CD4-positive, alpha-beta T cell (primary cell): ENCODE results near the gene ZNF784. TPM values are rescaled to one million over a fixed set of nuclear protein-coding genes. Genes with fewer than 3 reads are reported as not detected.

Experiments
- ATAC-seq: fragments of 200-7000 bp; cut with Tn5 transposase; one replicate; pipeline ENCODE4 v1.10.0; 2022; ENCODE audit warnings: mild to moderate bottlenecking; ENCODE audit not compliant: poor library complexity
- CTCF ChIA-PET: fragments of 350-600 bp; sonication (Branson Sonifier 250); formaldehyde crosslinking; loops from one replicate; lab custom pipeline; 2021; ENCODE audit warnings: antibody characterized with exemption, inconsistent platforms; lab: Charles Lee
- POLR2A ChIA-PET: fragments of 350-600 bp; sonication (Branson Sonifier 250); formaldehyde crosslinking; loops from one replicate; lab custom pipeline; 2021; ENCODE audit warnings: antibody characterized with exemption, inconsistent platforms; lab: Charles Lee
- DNase-seq, 14 experiments: peaks; one replicate each; pipeline ENCODE4 v3.0.0-alpha.2; 2013 to 2020; ENCODE audit warnings: mixed read lengths in 2 of 14
- H3K27ac ChIP-seq, 2 donors: one replicate each; pipeline versions ENCODE4 v1.5.1 to v1.7.0; 2013; ENCODE audit warnings: low read length in 2 of 2, low read depth in 1 of 2, mild to moderate bottlenecking in 1 of 2
- H3K27me3 ChIP-seq, 2 experiments: 1 replicate in 1 of 2; 2 replicates in 1 of 2; pipeline versions ENCODE4 v1.6.1 to v1.7.0; 2013; ENCODE audit warnings: low read length in 2 of 2, control low read depth in 1 of 2, mild to moderate bottlenecking in 1 of 2, moderate library complexity in 1 of 2; ENCODE audit not compliant: insufficient read depth in 2 of 2, control insufficient read depth in 1 of 2
- H3K36me3 ChIP-seq: one replicate; pipeline ENCODE4 v1.6.1; 2013; ENCODE audit warnings: low read length, control low read depth; ENCODE audit not compliant: insufficient read depth
- H3K4me1 ChIP-seq: one replicate; pipeline ENCODE4 v1.6.1; 2013; ENCODE audit warnings: low read length, control low read depth; ENCODE audit not compliant: insufficient read depth
- H3K4me3 ChIP-seq: one replicate; pipeline ENCODE4 v1.5.1; 2013; ENCODE audit warnings: mild to moderate bottlenecking, low read length, moderate library complexity
- H3K9me3 ChIP-seq, 2 experiments: 1 replicate in 1 of 2; 2 replicates in 1 of 2; pipeline versions ENCODE4 v1.6.1 to v1.7.0; 2013; ENCODE audit warnings: low read length in 2 of 2, mild to moderate bottlenecking in 2 of 2, control low read depth in 1 of 2, moderate library complexity in 1 of 2; ENCODE audit not compliant: control insufficient read depth in 1 of 2, insufficient read depth in 1 of 2
- H3K27ac Mint-ChIP-seq: one replicate; pipeline ENCODE4 v1.8.0; 2020; ENCODE audit warnings: mixed read lengths
- H3K27me3 Mint-ChIP-seq: one replicate; pipeline ENCODE4 v1.8.0; 2021; ENCODE audit warnings: mixed read lengths
- H3K36me3 Mint-ChIP-seq: one replicate; pipeline ENCODE4 v1.8.0; 2021; ENCODE audit warnings: low read depth, mixed read lengths
- H3K4me1 Mint-ChIP-seq: one replicate; pipeline ENCODE4 v1.8.0; 2021; ENCODE audit warnings: low read depth, mixed read lengths
- H3K4me3 Mint-ChIP-seq: one replicate; pipeline ENCODE4 v1.8.0; 2020; ENCODE audit warnings: mild to moderate bottlenecking, mixed read lengths
- H3K9me3 Mint-ChIP-seq: one replicate; pipeline ENCODE4 v1.8.0; 2020; ENCODE audit warnings: mixed read lengths
- intact Hi-C, 2 experiments: fragments of 100-400 bp; cut with DNase I in 1 of 2; cut with micrococcal nuclease in 1 of 2; formaldehyde crosslinking; loops; one replicate each; pipeline versions ENCODE4 v1.15.1 to v1.9.0; 2023 to 2025; cut with DNase I, micrococcal nuclease
- total RNA-seq, 174 experiments: library from RNA in 2 of 174; stranded (reverse) in 2 of 174; gene quantifications; one replicate each; pipeline ENCODE4 v1.2.3 and lab custom pipeline; 2021 to 2026
- TF ChIP-seq, protein P1 (sequence below): fragments of 200-600 bp; IDR thresholded peaks from one replicate; pipeline ENCODE4 v1.8.0; 2022; ENCODE audit warnings: antibody characterized with exemption, mild to moderate bottlenecking

Gene ZNF784
- total RNA-seq, 2 experiments from 2014 or later = 11.2 to 11.8 TPM

DNA sequence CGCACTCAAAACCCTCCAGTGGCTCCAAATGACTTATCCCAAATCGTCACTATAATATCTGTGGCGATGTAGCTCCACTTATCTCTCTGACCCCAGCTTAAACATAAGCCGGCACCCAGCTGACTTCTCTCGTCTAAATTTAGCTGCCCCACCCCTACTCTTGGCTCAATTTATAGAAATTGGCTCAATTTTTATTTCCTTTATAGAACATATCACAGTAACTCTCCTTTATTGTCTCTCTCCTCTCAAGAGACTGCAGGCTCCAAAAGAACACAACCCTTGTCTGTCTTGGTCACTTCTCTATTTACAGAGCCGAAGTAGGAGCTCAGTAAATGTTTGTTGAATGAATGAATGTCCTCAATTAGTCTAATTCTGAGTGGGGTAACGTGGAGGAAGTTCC, 805 bp downstream of the ZNF784 start:
- no peaks in the 10 kb centered on the region for H3K9me3 ChIP-seq
- ChIA-PET CTCF (interaction anchor here (1.1 to 5.4 kb wide), 3 partner anchors 17 to 120 kb away, joined by 3 to 60 read pairs (median 24); partner anchors contain the start of gene ZNF865), POLR2A (interaction anchor here (1.0 to 4.8 kb wide), 6 partner anchors 10 to 43 kb away, joined by 4 to 50 read pairs (median 26); partner anchors contain the start of genes FIZ1, ZNF524, ZNF579 and ZNF865)
- H3K4me1 ChIP-seq = peaks cover 56% of the 10 kb centered on the region
- H3K4me3 Mint-ChIP-seq = peak overlapping the region; percentile 98
- ATAC-seq (no peak), DNase-seq (no peak)
- H3K36me3 ChIP-seq = peaks cover 8% of the 10 kb centered on the region
- no peak overlapping the region for H3K4me3 ChIP-seq
- H3K9me3 Mint-ChIP-seq = no peaks in the 10 kb centered on the region
- H3K27me3 ChIP-seq = no peaks in the 10 kb centered on the region
- H3K27ac Mint-ChIP-seq = peak overlapping the region; percentile 100
- no peak overlapping the region for H3K27ac ChIP-seq
- intact Hi-C loops = loop anchor here in 1 of 2 experiments (1.0 kb wide), 1 partner anchor 18 kb away; the partner anchor contains the start of gene ZNF865
- no peaks in the 10 kb centered on the region for H3K27me3 Mint-ChIP-seq
- TF ChIP-seq, protein P1, sequence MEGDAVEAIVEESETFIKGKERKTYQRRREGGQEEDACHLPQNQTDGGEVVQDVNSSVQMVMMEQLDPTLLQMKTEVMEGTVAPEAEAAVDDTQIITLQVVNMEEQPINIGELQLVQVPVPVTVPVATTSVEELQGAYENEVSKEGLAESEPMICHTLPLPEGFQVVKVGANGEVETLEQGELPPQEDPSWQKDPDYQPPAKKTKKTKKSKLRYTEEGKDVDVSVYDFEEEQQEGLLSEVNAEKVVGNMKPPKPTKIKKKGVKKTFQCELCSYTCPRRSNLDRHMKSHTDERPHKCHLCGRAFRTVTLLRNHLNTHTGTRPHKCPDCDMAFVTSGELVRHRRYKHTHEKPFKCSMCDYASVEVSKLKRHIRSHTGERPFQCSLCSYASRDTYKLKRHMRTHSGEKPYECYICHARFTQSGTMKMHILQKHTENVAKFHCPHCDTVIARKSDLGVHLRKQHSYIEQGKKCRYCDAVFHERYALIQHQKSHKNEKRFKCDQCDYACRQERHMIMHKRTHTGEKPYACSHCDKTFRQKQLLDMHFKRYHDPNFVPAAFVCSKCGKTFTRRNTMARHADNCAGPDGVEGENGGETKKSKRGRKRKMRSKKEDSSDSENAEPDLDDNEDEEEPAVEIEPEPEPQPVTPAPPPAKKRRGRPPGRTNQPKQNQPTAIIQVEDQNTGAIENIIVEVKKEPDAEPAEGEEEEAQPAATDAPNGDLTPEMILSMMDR = no peak
- peaks cover 56% of the 10 kb centered on the region for H3K4me1 Mint-ChIP-seq
- H3K36me3 Mint-ChIP-seq = peaks cover 28% of the 10 kb centered on the region

DNA sequence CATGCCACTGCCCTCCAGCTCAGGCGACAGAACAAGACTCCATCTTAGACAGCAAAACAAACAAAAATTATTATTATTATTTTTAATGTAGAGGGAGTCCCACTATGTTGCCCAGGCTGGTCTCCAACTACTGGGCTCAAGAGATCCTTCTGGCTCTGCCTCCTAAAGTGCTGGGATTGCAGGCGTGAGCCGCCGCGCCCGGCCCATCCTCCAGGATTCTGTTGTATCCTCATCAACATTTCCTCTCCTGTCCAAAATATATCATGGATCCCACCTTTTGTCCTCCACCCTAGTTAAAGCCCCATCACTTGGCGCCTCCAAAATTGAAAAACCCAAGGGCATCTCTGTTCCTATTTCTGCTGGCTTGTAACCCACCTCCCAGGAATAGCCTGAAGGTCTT, 1.2 kb downstream of the ZNF784 start:
- no peaks in the 10 kb centered on the region for H3K27me3 ChIP-seq
- intact Hi-C loops = loop anchor here in 1 of 2 experiments (1.0 kb wide), 1 partner anchor 18 kb away; the partner anchor contains the start of gene ZNF865
- Mint-ChIP-seq H3K4me1 (peaks cover 56% of the 10 kb centered on the region), H3K36me3 (peaks cover 28% of the 10 kb centered on the region), H3K4me3 (peak overlapping the region; percentile 15), H3K27ac (peak overlapping the region; percentile 100), H3K27me3 (no peaks in the 10 kb centered on the region), H3K9me3 (no peaks in the 10 kb centered on the region)
- peaks cover 8% of the 10 kb centered on the region for H3K36me3 ChIP-seq
- peaks cover 56% of the 10 kb centered on the region for H3K4me1 ChIP-seq
- H3K9me3 ChIP-seq = no peaks in the 10 kb centered on the region
- TF ChIP-seq, protein P1 = no peak
- CTCF ChIA-PET = interaction anchor here (1.1 to 5.4 kb wide), 3 partner anchors 8 to 119 kb away, joined by 3 to 60 read pairs (median 3); partner anchors contain the start of gene ZNF865
- H3K4me3 ChIP-seq = no peak overlapping the region
- POLR2A ChIA-PET = interaction anchor here (2.7 to 4.8 kb wide), 4 partner anchors 10 to 24 kb away, joined by 11 to 50 read pairs (median 44); partner anchors contain the start of genes FIZ1, ZNF524 and ZNF865
- DNase-seq (no peak), ATAC-seq (no peak)
- H3K27ac ChIP-seq = no peak overlapping the region

DNA sequence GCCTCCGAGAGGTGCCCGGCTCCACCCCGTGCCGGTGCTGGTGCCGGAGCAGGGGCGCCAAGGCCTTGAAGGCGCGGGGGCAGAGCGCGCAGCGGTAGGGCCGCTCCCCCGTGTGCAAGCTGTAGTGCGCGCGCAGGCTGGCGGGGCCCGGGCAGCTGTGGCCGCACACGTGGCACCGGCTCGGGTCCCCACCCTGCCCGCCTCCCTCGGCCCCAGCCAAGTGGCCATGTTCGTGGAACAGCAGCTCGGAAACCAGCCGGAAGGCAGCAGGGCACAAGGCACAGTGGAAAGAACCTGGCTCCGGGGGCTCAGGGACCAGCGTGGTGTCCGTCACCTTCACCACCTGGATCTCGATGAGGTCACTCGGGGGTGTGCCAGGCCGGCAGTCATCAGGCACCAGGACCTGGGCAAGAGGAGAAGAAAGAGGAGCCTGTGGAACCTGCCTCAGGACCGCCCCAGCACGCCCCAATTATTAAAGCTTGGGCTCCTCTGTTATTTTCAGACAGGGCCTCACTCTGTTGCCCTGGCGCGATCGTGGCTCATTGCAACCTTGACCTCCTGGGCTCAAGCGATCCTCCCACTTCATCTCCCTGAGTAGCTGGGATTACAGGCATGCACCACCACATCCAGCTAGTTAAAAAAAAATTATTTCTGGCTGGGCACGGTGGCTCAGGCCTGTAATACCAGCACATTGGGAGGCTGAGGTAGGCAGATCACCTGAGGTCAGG, 2.0 kb downstream of the ZNF784 start:
- ATAC-seq (no peak), DNase-seq (peak in 1 of 14 experiments; percentile 41)
- Histone ChIP-seq H3K9me3 (no peaks in the 10 kb centered on the region), H3K27me3 (no peaks in the 10 kb centered on the region), H3K4me3 (no peak overlapping the region), H3K27ac (no peak overlapping the region), H3K36me3 (peaks cover 13% of the 10 kb centered on the region), H3K4me1 (peaks cover 53% of the 10 kb centered on the region)
- intact Hi-C loops = no loop called here
- ChIA-PET POLR2A (interaction anchor here (2.7 kb wide), 1 partner anchor 23 kb away, joined by 42 read pairs; the partner anchor contains the start of genes FIZ1 and ZNF524), CTCF (interaction anchor here (1.1 to 5.4 kb wide), 3 partner anchors 9 to 119 kb away, joined by 3 to 60 read pairs (median 3); partner anchors contain the start of gene ZNF865)
- H3K4me1 Mint-ChIP-seq = peaks cover 56% of the 10 kb centered on the region
- peaks cover 33% of the 10 kb centered on the region for H3K36me3 Mint-ChIP-seq
- TF ChIP-seq, protein P1 = no peak
- no peaks in the 10 kb centered on the region for H3K9me3 Mint-ChIP-seq
- no peak overlapping the region for H3K27ac Mint-ChIP-seq
- no peak overlapping the region for H3K4me3 Mint-ChIP-seq
- no peaks in the 10 kb centered on the region for H3K27me3 Mint-ChIP-seq
